T47D (cell line): ENCODE data around the gene REEP3.

Source experiments
- DNase-seq, 2 experiments: peaks; one replicate each; pipeline versions ENCODE4 v3.0.0 to v3.0.0-alpha.2; 2011 to 2012; ENCODE audit warnings: low read depth in 1 of 2, low spot score in 1 of 2
- JUND ChIP-seq: IDR thresholded peaks from 2 replicates; pipeline ENCODE4 v1.6.1; 2012; ENCODE audit warnings: low read depth
- in situ Hi-C: cut with HindIII; loops from 2 replicates; pipeline ENCODE4 v1.10.0; 2016; ENCODE audit warnings: low sequenced_read_pairs, low pct_unique_long_range_greater_than_20kb

Gene REEP3

DNA sequence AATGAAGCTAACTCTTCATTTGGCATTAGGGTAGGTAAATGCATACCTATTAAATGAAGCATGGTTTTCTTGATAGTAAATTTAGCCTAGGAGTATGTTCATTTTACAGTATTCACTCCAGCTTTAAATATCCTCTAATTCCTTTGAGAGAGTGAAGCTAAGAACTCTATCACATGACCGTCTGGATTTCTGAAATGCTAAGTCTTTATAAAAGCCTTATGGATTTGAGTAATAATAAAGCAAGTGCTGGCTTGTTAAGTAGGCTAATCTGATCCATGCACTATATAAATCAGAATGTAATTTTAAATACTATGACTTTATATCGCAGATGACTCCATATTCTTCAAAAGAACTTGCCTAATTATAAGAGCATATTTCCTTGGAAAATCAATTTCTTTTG, 64.8 kb downstream of the REEP3 start:
- in situ Hi-C loops = no loop called here
- DNase-seq = no peak
- no peak for TF ChIP-seq JUND

DNA sequence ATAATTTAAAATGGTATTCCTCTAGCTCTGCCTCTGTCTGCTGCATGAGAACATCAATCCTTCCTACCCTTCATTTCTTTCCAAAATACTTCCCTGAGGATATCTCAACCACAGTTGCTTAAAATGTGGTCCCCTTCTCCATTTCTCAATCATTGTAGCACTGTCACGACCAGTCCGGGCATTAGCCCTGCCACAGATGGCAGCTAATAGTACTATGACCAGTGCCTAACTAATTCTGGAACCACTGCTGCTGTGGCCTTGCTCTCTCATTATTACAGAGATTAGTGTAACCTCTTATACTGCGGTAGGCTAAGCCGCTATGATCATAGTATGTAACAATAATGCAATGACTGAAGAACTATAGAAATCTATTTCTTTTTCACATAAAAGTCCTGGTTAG, 66.0 kb downstream of the REEP3 start:
- in situ Hi-C loops = no loop called here
- no peak for DNase-seq
- TF ChIP-seq JUND = no peak

DNA sequence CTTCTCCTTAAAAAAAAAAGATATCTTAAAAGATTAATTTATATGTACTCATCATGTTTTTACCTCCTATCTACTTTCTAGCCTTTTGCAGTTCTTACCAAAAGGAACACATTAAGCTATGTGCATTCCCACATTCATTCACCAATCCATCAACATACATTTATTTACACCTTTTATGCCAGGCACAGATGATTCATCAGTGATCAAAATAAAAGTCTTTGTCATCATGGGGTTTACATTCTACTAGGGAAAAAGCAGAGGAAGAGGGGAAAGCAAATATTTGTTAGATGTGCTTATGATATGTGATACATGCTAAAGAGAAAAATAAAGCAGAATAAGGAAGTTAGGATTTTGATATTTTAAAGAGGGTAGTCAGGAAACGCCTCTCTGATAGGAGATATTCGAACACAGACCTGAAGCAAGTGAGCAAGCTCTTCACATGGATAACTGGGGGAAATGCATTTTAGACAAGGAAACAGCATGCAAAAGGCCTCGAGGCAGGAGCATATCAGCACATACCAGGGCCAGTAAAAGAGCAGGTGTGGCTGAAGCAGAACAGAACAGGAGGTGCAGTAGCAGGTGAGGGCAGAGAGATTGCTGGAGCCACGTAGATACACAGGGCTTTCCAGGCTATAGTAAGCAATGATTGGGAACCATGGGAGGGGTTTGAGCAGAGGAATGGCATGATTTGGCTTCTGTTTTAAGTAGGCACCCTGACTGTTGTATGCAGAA, 67.4 kb downstream of the REEP3 start:
- no peak for TF ChIP-seq JUND
- DNase-seq = no peak
- in situ Hi-C loops = no loop called here

DNA sequence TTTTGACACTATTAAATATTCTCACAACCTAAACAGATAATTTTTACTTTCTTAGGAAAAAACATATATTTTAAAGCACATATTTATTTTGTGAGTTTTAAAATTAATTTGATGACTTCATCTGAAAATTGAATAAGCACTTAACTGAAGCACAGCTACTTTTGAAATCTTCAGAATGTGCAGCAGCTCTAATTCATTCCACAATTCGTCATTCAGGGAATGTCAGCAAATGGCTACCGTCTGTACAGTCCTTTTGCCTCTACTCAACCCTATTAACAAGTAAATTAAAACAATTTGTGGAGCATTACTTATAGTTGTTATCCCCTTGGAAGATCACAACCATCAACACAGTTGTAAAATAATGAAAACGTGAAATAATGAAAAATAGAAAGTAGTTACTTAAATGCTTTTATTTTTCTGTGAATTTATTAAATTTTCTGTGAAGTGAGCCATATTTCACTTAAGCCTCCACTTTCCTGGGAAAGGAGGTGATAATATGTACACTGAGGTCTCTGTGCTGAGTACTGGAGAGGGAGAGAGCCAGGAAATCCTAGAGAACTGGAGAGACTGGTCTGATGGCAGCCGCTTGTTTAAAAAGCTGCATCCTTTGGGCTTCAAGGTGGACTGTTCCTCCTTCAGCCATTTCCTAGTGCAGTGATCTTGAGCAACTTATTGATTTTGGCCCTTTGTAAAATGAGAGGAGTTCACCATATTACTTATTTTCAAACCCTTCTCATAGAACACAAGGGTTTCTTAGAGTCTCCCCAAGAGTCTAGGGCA, 70.6 kb downstream of the REEP3 start:
- peak in 1 of 2 experiments; percentile 85 for DNase-seq
- TF ChIP-seq JUND = no peak
- in situ Hi-C loops = no loop called here

DNA sequence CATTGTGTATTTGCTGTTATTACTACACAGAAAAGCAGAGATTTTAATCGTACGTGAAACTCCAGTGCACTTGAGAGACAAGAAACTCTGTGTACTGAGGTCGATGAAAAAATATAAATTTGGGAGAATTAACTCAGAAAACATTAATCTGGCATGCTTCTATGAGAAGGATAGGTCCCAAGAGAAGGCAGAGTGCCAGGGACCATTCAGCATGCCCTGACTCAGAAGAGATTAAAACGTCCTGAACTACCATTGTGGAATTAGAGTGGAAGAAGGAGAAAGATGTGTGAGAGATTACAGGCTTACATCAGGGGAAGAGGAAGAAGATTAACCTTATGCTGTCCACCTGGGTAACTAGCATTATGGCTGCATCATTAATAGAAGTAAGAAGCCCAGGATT, 72.4 kb downstream of the REEP3 start:
- in situ Hi-C loops = no loop called here
- TF ChIP-seq JUND = no peak
- no peak for DNase-seq

DNA sequence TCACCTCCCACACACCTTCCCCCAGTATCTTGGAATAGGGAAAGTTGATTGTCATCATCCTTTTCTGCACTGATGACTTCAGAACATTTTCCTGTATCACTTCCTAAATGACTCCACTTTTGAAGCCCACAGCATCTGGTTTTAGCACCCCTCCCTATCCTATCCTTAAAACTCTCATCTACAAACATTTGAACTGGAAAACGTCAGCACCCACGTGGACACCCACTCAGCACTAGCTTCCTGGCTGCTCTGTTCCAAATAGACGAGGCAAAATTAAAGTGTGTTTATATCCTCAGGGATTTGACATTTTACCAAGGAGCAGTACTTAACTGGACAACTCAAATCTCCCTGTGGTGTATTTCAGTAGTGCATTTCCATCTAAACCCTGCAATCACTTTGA, 73.9 kb downstream of the REEP3 start:
- TF ChIP-seq JUND = no peak
- no peak for DNase-seq
- in situ Hi-C loops = no loop called here

DNA sequence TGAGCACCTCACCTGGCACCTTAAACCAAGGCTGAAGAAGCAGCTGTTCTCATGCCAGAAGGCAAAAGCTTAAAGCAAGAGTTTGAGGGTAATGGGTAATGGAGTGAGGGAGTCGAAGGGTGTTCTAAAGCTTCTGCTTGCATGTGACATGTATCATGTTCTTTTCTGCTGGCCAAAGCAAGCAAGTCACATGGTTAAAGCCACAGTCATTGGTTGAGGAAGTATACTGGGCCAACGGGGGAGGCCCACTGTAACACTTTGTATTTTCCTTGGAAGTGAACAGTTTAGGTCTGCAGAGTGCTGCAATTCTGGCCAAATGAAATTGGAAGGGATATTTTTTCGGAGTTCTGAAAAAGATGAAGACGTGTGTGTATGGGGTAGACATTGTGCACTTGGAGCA, 75.7 kb downstream of the REEP3 start:
- in situ Hi-C loops = no loop called here

DNA sequence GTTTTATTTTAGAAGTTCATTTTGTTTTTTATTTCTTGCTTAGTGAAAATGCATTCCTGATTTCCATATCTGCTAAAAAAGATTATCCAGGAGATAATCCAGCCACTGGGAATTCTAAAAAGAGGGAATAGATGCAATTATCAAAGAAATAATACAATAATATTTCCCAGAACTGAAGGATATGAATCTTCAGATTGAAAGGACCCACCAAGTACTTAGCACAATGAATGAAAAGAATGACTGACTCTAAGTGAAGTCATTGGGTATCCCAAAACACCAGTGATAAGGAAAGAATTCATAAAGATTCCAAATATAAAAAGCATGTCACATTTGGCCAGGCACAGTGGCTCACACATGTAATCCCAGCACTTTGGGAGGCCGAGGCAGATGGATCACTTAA, 79.3 kb downstream of the REEP3 start:
- DNase-seq = no peak
- in situ Hi-C loops = no loop called here
- no peak for TF ChIP-seq JUND

More for the DNA sequence above, 75.7 kb downstream of the REEP3 start:
- no peak for TF ChIP-seq JUND
- no peak for DNase-seq

DNA sequence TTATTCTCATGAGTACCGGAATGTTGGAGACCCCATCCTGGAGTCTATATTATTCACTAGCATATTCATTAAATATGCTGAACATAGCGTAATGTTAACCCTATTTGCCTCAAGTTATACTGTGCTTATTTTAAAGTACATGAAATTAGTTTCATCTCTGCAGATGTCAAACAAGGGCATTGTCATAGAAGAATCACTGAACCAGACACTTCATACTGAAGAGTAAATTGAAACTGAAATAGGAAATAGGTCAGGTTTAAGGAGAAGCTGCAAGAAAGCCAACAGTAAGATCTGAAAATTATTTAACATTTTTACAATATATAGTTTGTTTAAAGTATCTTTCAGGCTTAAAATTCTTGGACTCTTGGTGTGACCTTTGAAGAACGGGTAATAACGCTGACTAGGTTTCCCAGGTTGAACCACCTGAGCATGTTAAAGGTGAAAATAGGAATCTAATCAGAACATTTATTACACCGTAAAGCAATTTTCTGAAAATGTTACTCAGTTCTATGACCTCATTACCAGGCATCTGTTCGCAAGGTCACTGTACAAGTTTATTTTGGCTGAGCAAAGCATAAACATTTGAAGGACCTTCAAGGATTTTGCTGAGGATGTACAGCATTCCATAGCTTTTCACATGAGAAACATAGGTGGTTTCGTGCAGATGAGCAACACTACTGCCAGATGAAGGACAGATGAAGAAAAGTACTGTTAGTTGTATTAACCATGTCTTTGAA, 82.7 kb downstream of the REEP3 start:
- no peak for DNase-seq
- no peak for TF ChIP-seq JUND
- in situ Hi-C loops = no loop called here

DNA sequence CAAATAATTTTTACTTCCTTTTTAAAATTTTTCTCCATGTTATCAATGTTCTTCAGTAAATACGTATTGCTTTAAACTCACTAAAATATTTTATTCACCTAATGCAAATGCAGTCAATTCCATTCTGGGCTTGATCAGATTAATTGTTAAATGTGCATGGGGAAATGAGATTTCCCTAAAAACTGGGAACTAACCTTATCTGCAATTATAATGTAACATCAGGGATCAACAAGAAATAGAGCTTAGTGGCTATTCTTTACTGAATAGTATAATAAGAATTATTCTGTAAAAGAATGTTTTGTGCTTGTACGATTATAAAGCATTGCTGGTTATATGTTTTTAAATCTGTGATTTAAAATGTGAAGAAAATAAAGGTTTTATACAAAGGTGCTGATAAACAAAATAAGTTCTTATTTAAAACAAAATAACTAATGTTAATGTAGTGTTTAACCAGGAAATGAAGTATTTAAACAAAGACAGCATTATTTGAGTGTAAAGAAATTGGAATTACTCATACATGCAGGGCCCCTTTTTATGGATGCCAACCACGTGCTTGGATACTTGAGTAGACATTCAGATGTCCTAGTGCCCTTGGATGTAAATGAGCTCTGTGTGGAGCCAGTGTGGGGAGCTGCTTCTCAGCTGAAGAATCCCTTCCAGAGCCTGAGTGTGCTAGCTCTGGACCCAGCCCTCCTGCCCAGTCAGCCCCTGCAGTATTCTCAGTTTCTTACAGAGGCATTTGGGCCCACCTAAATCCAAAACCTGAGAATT, 84.2 kb downstream of the REEP3 start:
- in situ Hi-C loops = no loop called here

DNA sequence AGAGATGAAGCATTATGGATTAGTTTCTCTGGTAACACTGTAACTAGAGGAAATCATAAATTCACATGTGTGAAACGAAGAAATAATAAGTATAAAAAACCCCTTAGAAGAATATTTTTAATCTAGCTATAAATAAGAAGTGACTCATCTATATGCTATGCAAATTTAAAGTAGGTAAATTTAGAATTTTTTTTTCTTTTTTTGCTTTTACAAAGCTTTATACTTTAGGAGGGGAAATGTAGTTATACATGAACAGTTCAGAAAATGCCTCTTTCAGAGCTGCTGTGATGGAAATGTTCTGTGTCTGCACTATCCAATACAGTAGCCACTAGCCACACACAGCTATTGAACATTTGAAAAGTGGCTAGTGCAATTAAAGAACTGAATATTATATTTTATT, 87.3 kb downstream of the REEP3 start:
- no peak for TF ChIP-seq JUND
- in situ Hi-C loops = no loop called here
- DNase-seq = no peak

More for the DNA sequence above, 84.2 kb downstream of the REEP3 start:
- no peak for TF ChIP-seq JUND
- no peak for DNase-seq

DNA sequence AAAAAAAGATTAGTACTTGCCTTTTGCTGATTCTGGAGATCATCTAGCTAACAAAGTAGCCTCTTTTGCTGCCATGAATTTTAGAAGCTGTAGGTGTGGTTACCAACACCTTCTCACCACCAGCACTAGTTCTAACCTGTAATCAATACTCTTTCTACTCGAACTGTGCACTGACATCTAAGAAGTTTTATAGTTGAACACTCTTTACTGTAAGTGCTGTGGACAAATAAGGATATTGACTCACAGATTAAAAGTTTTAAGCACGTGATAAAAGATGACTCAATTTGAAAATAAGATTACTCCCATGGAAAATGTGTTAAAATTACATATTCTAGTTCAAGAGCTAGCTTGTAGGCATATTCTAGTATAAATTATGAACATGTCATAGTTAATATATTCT, 89.9 kb downstream of the REEP3 start:
- no peak for TF ChIP-seq JUND
- in situ Hi-C loops = no loop called here
- no peak for DNase-seq
